Measurements from ENCODE around the gene KISS1.

Gene KISS1

GRCh38 chr1:204232526-204232925 lies 36.2 kb upstream of the KISS1 start:
- Histone ChIP-seq H3K36me3 (peaks cover 90% of the 10 kb centered on the region), H3K27me3 (no peaks in the 10 kb centered on the region), H3K4me1 (no peaks in the 10 kb centered on the region), H3K9me3 (no peaks in the 10 kb centered on the region), H3K4me3 (ENCODE audit: low read depth, low read length) (no peak overlapping the region)
- no peak for DNase-seq
- no peak for TF ChIP-seq CTCF (IDR thresholded peaks at IDR 0.05; ENCODE audit: low read depth, low read length)

GRCh38 chr1:204230211-204230610 lies 33.9 kb upstream of the KISS1 start:
- H3K9me3 ChIP-seq, result no peaks in the 10 kb centered on the region
- H3K36me3 ChIP-seq, result peaks cover 77% of the 10 kb centered on the region
- H3K4me3 ChIP-seq (ENCODE audit: low read depth, low read length), result no peak overlapping the region
- DNase-seq, result no peak
- no peaks in the 10 kb centered on the region for H3K4me1 ChIP-seq
- TF ChIP-seq CTCF (IDR thresholded peaks at IDR 0.05; ENCODE audit: low read depth, low read length), result no peak
- no peaks in the 10 kb centered on the region for H3K27me3 ChIP-seq

- Histone ChIP-seq H3K4me3 (ENCODE audit: low read depth, low read length) (no peak overlapping the region), H3K27me3 (no peaks in the 10 kb centered on the region), H3K36me3 (peaks cover 67% of the 10 kb centered on the region), H3K9me3 (no peaks in the 10 kb centered on the region), H3K4me1 (no peaks in the 10 kb centered on the region)
- no peak for TF ChIP-seq CTCF (IDR thresholded peaks at IDR 0.05; ENCODE audit: low read depth, low read length)
- no peak for DNase-seq
Measured at GRCh38 chr1:204228896-204229295, 32.6 kb upstream of the KISS1 start.

- Histone ChIP-seq H3K36me3 (peaks cover 60% of the 10 kb centered on the region), H3K4me1 (no peaks in the 10 kb centered on the region), H3K27me3 (no peaks in the 10 kb centered on the region), H3K9me3 (no peaks in the 10 kb centered on the region), H3K4me3 (ENCODE audit: low read depth, low read length) (no peak overlapping the region)
- no peak for TF ChIP-seq CTCF (IDR thresholded peaks at IDR 0.05; ENCODE audit: low read depth, low read length)
- DNase-seq, result no peak
Measured at GRCh38 chr1:204227996-204228785, 31.9 kb upstream of the KISS1 start.

- no peak for DNase-seq
- TF ChIP-seq CTCF (IDR thresholded peaks at IDR 0.05; ENCODE audit: low read depth, low read length), result no peak
- H3K4me3 ChIP-seq (ENCODE audit: low read depth, low read length), result no peak overlapping the region
- no peaks in the 10 kb centered on the region for H3K9me3 ChIP-seq
- H3K27me3 ChIP-seq, result no peaks in the 10 kb centered on the region
- H3K36me3 ChIP-seq, result peaks cover 65% of the 10 kb centered on the region
- no peaks in the 10 kb centered on the region for H3K4me1 ChIP-seq
Measured at GRCh38 chr1:204227351-204227750, 31.1 kb upstream of the KISS1 start.
